ENCODE measurements around the gene CAPNS2.
A peak's percentile ranks its signal among the peaks of the same experiment; 100 is the strongest.

Gene CAPNS2

GRCh38 chr16:55542459-55543082 lies 23.9 kb upstream of the CAPNS2 start:
- no peaks in the 10 kb centered on the region for H3K36me3 ChIP-seq (ENCODE audit: control insufficient read depth, insufficient read depth, low read length, severe bottlenecking)
- no peaks in the 10 kb centered on the region for H3K27me3 ChIP-seq (replicated peaks; ENCODE audit: control insufficient read depth, insufficient read depth, low read length)
- H3K4me3 ChIP-seq (ENCODE audit: low read length) = no peak overlapping the region
- peak; percentile 77 for DNase-seq (ENCODE audit: low read depth)
- H3K9ac ChIP-seq (ENCODE audit: low read length) = no peak overlapping the region
- H3K9me3 ChIP-seq (ENCODE audit: control insufficient read depth, low read length) = no peaks in the 10 kb centered on the region
- H3K4me1 ChIP-seq (ENCODE audit: control insufficient read depth, insufficient read depth, low read length) = peaks cover 20% of the 10 kb centered on the region

GRCh38 chr16:55543472-55543871 lies 23.0 kb upstream of the CAPNS2 start:
- Histone ChIP-seq H3K36me3 (ENCODE audit: control insufficient read depth, insufficient read depth, low read length, severe bottlenecking) (no peaks in the 10 kb centered on the region), H3K9me3 (ENCODE audit: control insufficient read depth, low read length) (no peaks in the 10 kb centered on the region), H3K27me3 (replicated peaks; ENCODE audit: control insufficient read depth, insufficient read depth, low read length) (no peaks in the 10 kb centered on the region), H3K9ac (ENCODE audit: low read length) (no peak overlapping the region), H3K4me3 (ENCODE audit: low read length) (no peak overlapping the region), H3K4me1 (ENCODE audit: control insufficient read depth, insufficient read depth, low read length) (peaks cover 20% of the 10 kb centered on the region)
- DNase-seq (ENCODE audit: low read depth) = peak; percentile 83

- H3K9ac ChIP-seq (ENCODE audit: low read length) = no peak overlapping the region
- H3K9me3 ChIP-seq (ENCODE audit: control insufficient read depth, low read length) = peaks cover 6% of the 10 kb centered on the region
- peak; percentile 74 for DNase-seq (ENCODE audit: low read depth)
- H3K36me3 ChIP-seq (ENCODE audit: control insufficient read depth, insufficient read depth, low read length, severe bottlenecking) = no peaks in the 10 kb centered on the region
- peaks cover 8% of the 10 kb centered on the region for H3K4me1 ChIP-seq (ENCODE audit: control insufficient read depth, insufficient read depth, low read length)
- H3K27me3 ChIP-seq (replicated peaks; ENCODE audit: control insufficient read depth, insufficient read depth, low read length) = no peaks in the 10 kb centered on the region
- H3K4me3 ChIP-seq (ENCODE audit: low read length) = no peak overlapping the region
These were observed 13.9 kb upstream of the CAPNS2 start for GRCh38 chr16:55552621-55553020.

GRCh38 chr16:55555436-55555835 lies 11.0 kb upstream of the CAPNS2 start:
- Histone ChIP-seq H3K9me3 (ENCODE audit: control insufficient read depth, low read length) (peaks cover 6% of the 10 kb centered on the region), H3K27me3 (replicated peaks; ENCODE audit: control insufficient read depth, insufficient read depth, low read length) (no peaks in the 10 kb centered on the region), H3K4me1 (ENCODE audit: control insufficient read depth, insufficient read depth, low read length) (peaks cover 17% of the 10 kb centered on the region), H3K36me3 (ENCODE audit: control insufficient read depth, insufficient read depth, low read length, severe bottlenecking) (no peaks in the 10 kb centered on the region), H3K4me3 (ENCODE audit: low read length) (no peak overlapping the region), H3K9ac (ENCODE audit: low read length) (no peak overlapping the region)
- DNase-seq (ENCODE audit: low read depth) = no peak

- H3K9ac ChIP-seq (ENCODE audit: low read length) = no peak overlapping the region
- H3K9me3 ChIP-seq (ENCODE audit: control insufficient read depth, low read length) = peaks cover 6% of the 10 kb centered on the region
- peaks cover 17% of the 10 kb centered on the region for H3K4me1 ChIP-seq (ENCODE audit: control insufficient read depth, insufficient read depth, low read length)
- H3K4me3 ChIP-seq (ENCODE audit: low read length) = no peak overlapping the region
- no peaks in the 10 kb centered on the region for H3K36me3 ChIP-seq (ENCODE audit: control insufficient read depth, insufficient read depth, low read length, severe bottlenecking)
- H3K27me3 ChIP-seq (replicated peaks; ENCODE audit: control insufficient read depth, insufficient read depth, low read length) = no peaks in the 10 kb centered on the region
- no peak for DNase-seq (ENCODE audit: low read depth)
These were observed 9.3 kb upstream of the CAPNS2 start for GRCh38 chr16:55557186-55557585.

GRCh38 chr16:55559233-55559632 lies 7.3 kb upstream of the CAPNS2 start:
- H3K9me3 ChIP-seq (ENCODE audit: control insufficient read depth, low read length) = no peaks in the 10 kb centered on the region
- DNase-seq (ENCODE audit: low read depth) = peak; percentile 53
- H3K4me1 ChIP-seq (ENCODE audit: control insufficient read depth, insufficient read depth, low read length) = peaks cover 9% of the 10 kb centered on the region
- no peaks in the 10 kb centered on the region for H3K27me3 ChIP-seq (replicated peaks; ENCODE audit: control insufficient read depth, insufficient read depth, low read length)
- H3K9ac ChIP-seq (ENCODE audit: low read length) = no peak overlapping the region
- H3K4me3 ChIP-seq (ENCODE audit: low read length) = no peak overlapping the region
- H3K36me3 ChIP-seq (ENCODE audit: control insufficient read depth, insufficient read depth, low read length, severe bottlenecking) = no peaks in the 10 kb centered on the region

GRCh38 chr16:55559933-55560516 lies 6.5 kb upstream of the CAPNS2 start:
- no peak overlapping the region for H3K9ac ChIP-seq (ENCODE audit: low read length)
- no peak for DNase-seq (ENCODE audit: low read depth)
- H3K27me3 ChIP-seq (replicated peaks; ENCODE audit: control insufficient read depth, insufficient read depth, low read length) = no peaks in the 10 kb centered on the region
- no peaks in the 10 kb centered on the region for H3K36me3 ChIP-seq (ENCODE audit: control insufficient read depth, insufficient read depth, low read length, severe bottlenecking)
- H3K4me1 ChIP-seq (ENCODE audit: control insufficient read depth, insufficient read depth, low read length) = peaks cover 15% of the 10 kb centered on the region
- no peak overlapping the region for H3K4me3 ChIP-seq (ENCODE audit: low read length)
- H3K9me3 ChIP-seq (ENCODE audit: control insufficient read depth, low read length) = no peaks in the 10 kb centered on the region

GRCh38 chr16:55561319-55561848 lies 5.1 kb upstream of the CAPNS2 start:
- no peak for DNase-seq (ENCODE audit: low read depth)
- H3K36me3 ChIP-seq (ENCODE audit: control insufficient read depth, insufficient read depth, low read length, severe bottlenecking) = no peaks in the 10 kb centered on the region
- H3K4me1 ChIP-seq (ENCODE audit: control insufficient read depth, insufficient read depth, low read length) = peaks cover 15% of the 10 kb centered on the region
- no peaks in the 10 kb centered on the region for H3K27me3 ChIP-seq (replicated peaks; ENCODE audit: control insufficient read depth, insufficient read depth, low read length)
- no peak overlapping the region for H3K9ac ChIP-seq (ENCODE audit: low read length)
- no peak overlapping the region for H3K4me3 ChIP-seq (ENCODE audit: low read length)
- H3K9me3 ChIP-seq (ENCODE audit: control insufficient read depth, low read length) = no peaks in the 10 kb centered on the region

GRCh38 chr16:55562936-55563335 lies 3.5 kb upstream of the CAPNS2 start:
- no peaks in the 10 kb centered on the region for H3K27me3 ChIP-seq (replicated peaks; ENCODE audit: control insufficient read depth, insufficient read depth, low read length)
- H3K4me1 ChIP-seq (ENCODE audit: control insufficient read depth, insufficient read depth, low read length) = peaks cover 28% of the 10 kb centered on the region
- no peaks in the 10 kb centered on the region for H3K36me3 ChIP-seq (ENCODE audit: control insufficient read depth, insufficient read depth, low read length, severe bottlenecking)
- no peak overlapping the region for H3K4me3 ChIP-seq (ENCODE audit: low read length)
- H3K9me3 ChIP-seq (ENCODE audit: control insufficient read depth, low read length) = no peaks in the 10 kb centered on the region
- H3K9ac ChIP-seq (ENCODE audit: low read length) = no peak overlapping the region
- no peak for DNase-seq (ENCODE audit: low read depth)

GRCh38 chr16:55563797-55564196 lies 2.7 kb upstream of the CAPNS2 start:
- H3K9me3 ChIP-seq (ENCODE audit: control insufficient read depth, low read length) = no peaks in the 10 kb centered on the region
- no peak for DNase-seq (ENCODE audit: low read depth)
- H3K9ac ChIP-seq (ENCODE audit: low read length) = no peak overlapping the region
- H3K4me3 ChIP-seq (ENCODE audit: low read length) = no peak overlapping the region
- peaks cover 35% of the 10 kb centered on the region for H3K4me1 ChIP-seq (ENCODE audit: control insufficient read depth, insufficient read depth, low read length)
- no peaks in the 10 kb centered on the region for H3K36me3 ChIP-seq (ENCODE audit: control insufficient read depth, insufficient read depth, low read length, severe bottlenecking)
- no peaks in the 10 kb centered on the region for H3K27me3 ChIP-seq (replicated peaks; ENCODE audit: control insufficient read depth, insufficient read depth, low read length)

- no peak overlapping the region for H3K4me3 ChIP-seq (ENCODE audit: low read length)
- no peak overlapping the region for H3K9ac ChIP-seq (ENCODE audit: low read length)
- no peaks in the 10 kb centered on the region for H3K27me3 ChIP-seq (replicated peaks; ENCODE audit: control insufficient read depth, insufficient read depth, low read length)
- peaks cover 32% of the 10 kb centered on the region for H3K4me1 ChIP-seq (ENCODE audit: control insufficient read depth, insufficient read depth, low read length)
- DNase-seq (ENCODE audit: low read depth) = no peak
- no peaks in the 10 kb centered on the region for H3K36me3 ChIP-seq (ENCODE audit: control insufficient read depth, insufficient read depth, low read length, severe bottlenecking)
- H3K9me3 ChIP-seq (ENCODE audit: control insufficient read depth, low read length) = no peaks in the 10 kb centered on the region
These were observed 1.4 kb upstream of the CAPNS2 start for GRCh38 chr16:55565086-55565485.
